H54 (cell line): ENCODE results near the gene MRPL14.

Experiments used
- DNase-seq: peaks from one replicate; pipeline ENCODE4 v3.0.0; 2011; ENCODE audit warnings: low spot score, mixed read lengths; ENCODE audit not compliant: insufficient read length
- FAIRE-seq: peaks from 3 replicates; lab custom pipeline; 2011; peaks lifted over from hg19 to GRCh38; lab: Jason Lieb, UNC
- POLR2A ChIP-seq: IDR thresholded peaks from 2 replicates; pipeline ENCODE4 v1.6.1; 2011; ENCODE audit warnings: low read depth, mild to moderate bottlenecking, low read length

The MRPL14 gene

GRCh38 chr6:44071670-44072451 is 55.4 kb downstream of the MRPL14 start:
- FAIRE-seq (peak; percentile 53), DNase-seq (peak; percentile 98)
- no peak for TF ChIP-seq POLR2A

GRCh38 chr6:44068607-44069296 is 58.5 kb downstream of the MRPL14 start:
- DNase-seq (no peak), FAIRE-seq (no peak)
- no peak for TF ChIP-seq POLR2A

GRCh38 chr6:44067173-44068139 is 59.8 kb downstream of the MRPL14 start:
- FAIRE-seq (no peak), DNase-seq (no peak)
- no peak for TF ChIP-seq POLR2A

- no peak for DNase-seq
- no peak for FAIRE-seq
- no peak for TF ChIP-seq POLR2A
Observed at GRCh38 chr6:44066394-44067172, 60.7 kb downstream of the MRPL14 start.

- no peak for DNase-seq
- FAIRE-seq, result no peak
- no peak for TF ChIP-seq POLR2A
Observed at GRCh38 chr6:44065443-44066140, 61.7 kb downstream of the MRPL14 start.

GRCh38 chr6:44064948-44065272 is 62.3 kb downstream of the MRPL14 start:
- TF ChIP-seq POLR2A, result no peak
- FAIRE-seq, result no peak
- no peak for DNase-seq

DNA sequence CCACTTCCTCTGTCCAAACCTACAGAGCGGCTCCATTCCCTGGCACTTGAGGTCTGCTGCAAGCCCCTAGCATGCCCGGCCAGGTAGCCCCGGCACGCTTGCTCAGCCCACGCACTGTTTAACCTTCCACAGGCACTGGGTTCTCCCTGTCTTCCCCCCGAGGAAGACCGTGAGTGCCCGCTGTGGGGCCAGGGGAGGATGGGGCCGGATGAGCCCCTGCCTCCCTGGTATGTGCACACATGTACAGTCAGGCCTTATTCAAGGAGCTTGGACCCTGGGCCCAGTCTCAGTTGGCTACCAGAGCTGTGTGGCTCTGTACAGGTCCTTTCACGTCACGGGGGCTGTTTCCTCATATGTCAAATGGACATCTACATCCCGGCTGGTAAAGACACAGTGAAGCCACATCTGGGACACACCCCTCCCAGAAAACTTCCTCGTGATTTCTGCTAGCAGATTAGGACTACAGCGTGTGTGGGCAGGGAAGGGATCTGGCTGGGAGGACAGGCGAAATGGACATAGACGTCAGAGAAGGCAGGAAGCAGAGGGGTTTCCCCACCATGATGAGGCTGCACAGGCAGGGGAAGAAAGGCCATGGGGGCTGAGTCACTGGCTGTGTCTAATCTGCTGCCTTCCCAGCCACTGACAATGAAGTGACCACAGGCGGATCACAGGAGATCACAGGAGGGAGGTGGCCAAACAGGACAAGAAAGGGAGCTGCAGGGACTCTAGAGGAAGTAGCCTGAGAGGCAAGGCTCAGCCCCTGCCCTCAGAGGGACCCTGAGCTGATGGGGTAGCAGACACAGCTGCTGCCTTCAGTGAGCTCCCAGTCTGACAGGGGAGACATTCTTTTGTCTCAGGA is 62.9 kb downstream of the MRPL14 start:
- peak; percentile 97 for DNase-seq
- peak; percentile 75 for FAIRE-seq
- TF ChIP-seq POLR2A, result no peak

DNA sequence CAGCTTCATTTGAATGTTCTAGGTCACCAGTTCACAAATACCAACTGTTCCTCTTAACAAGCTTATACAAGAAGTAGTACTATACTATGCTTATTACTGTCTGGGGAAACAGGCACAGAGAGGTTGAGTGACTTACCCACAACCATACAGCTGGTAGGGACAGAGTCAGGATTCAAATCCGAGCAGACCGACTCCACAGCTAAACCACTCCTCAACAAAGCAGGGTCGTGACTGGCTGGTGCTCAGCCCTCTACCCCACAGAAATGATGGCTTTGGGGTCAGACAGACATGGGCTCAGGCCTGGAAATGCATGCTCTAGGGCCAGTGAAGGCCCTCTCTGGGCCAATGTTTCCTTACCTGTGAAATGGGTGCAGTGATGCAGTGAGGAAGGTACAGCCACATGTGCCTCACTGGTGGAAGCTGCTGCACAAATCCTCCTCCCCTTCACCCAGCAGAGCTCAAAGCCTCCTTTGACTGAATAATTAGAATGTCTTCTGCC is 63.6 kb downstream of the MRPL14 start:
- no peak for TF ChIP-seq POLR2A
- DNase-seq (no peak), FAIRE-seq (no peak)
